Activated CD8-positive, alpha-beta T cell treated with anti-CD3 and anti-CD28 coated beads for 36 hours (primary cell): ENCODE data around the gene CBS. TPM values are rescaled to one million over a fixed set of nuclear protein-coding genes. Genes with fewer than 3 reads are reported as not detected.
"Not testable (repeated sequence)": the region's sequence is repeated elsewhere in the genome, so short reads cannot be mapped to it uniquely, and the experiment has no call there.

Experiments used
- ATAC-seq: fragments of 200-7000 bp; cut with Tn5 transposase; one replicate; pipeline ENCODE4 v1.10.0; 2021; ENCODE audit warnings: mild to moderate bottlenecking, moderate library complexity
- CTCF ChIA-PET: fragments of 350-600 bp; sonication (Branson Sonifier 250); formaldehyde crosslinking; loops from one replicate; lab custom pipeline; 2021; ENCODE audit warnings: antibody characterized with exemption; lab: Charles Lee
- POLR2A ChIA-PET: fragments of 350-600 bp; sonication (Branson Sonifier 250); formaldehyde crosslinking; loops from one replicate; lab custom pipeline; 2021; ENCODE audit warnings: antibody characterized with exemption; lab: Charles Lee
- DNase-seq: peaks from one replicate; pipeline ENCODE4 v3.0.0-alpha.2; 2020
- H3K27ac Mint-ChIP-seq: one replicate; pipeline ENCODE4 v1.8.0; 2021; ENCODE audit warnings: mild to moderate bottlenecking, mixed read lengths
- H3K27me3 Mint-ChIP-seq: one replicate; pipeline ENCODE4 v1.8.0; 2021; ENCODE audit warnings: mixed read lengths
- H3K36me3 Mint-ChIP-seq: one replicate; pipeline ENCODE4 v1.8.0; 2021; ENCODE audit warnings: low read depth, mixed read lengths
- H3K4me1 Mint-ChIP-seq: one replicate; pipeline ENCODE4 v1.8.0; 2021; ENCODE audit warnings: low read depth, mixed read lengths
- H3K4me3 Mint-ChIP-seq: one replicate; pipeline ENCODE4 v1.8.0; 2021; ENCODE audit warnings: mild to moderate bottlenecking, moderate library complexity, mixed read lengths
- H3K9me3 Mint-ChIP-seq: one replicate; pipeline ENCODE4 v1.8.0; 2021; ENCODE audit warnings: mixed read lengths
- intact Hi-C: fragments of 100-400 bp; cut with micrococcal nuclease; formaldehyde crosslinking; loops from one replicate; pipeline ENCODE4 v1.10.0; 2022
- total RNA-seq, 2 experiments: library from RNA; stranded (reverse); gene quantifications; one replicate each; pipeline ENCODE4 v1.2.3, GENCODE V29; 2021

CBS gene
- total RNA-seq, result 10 to 100 TPM; 91.3 to 91.9 TPM

DNA sequence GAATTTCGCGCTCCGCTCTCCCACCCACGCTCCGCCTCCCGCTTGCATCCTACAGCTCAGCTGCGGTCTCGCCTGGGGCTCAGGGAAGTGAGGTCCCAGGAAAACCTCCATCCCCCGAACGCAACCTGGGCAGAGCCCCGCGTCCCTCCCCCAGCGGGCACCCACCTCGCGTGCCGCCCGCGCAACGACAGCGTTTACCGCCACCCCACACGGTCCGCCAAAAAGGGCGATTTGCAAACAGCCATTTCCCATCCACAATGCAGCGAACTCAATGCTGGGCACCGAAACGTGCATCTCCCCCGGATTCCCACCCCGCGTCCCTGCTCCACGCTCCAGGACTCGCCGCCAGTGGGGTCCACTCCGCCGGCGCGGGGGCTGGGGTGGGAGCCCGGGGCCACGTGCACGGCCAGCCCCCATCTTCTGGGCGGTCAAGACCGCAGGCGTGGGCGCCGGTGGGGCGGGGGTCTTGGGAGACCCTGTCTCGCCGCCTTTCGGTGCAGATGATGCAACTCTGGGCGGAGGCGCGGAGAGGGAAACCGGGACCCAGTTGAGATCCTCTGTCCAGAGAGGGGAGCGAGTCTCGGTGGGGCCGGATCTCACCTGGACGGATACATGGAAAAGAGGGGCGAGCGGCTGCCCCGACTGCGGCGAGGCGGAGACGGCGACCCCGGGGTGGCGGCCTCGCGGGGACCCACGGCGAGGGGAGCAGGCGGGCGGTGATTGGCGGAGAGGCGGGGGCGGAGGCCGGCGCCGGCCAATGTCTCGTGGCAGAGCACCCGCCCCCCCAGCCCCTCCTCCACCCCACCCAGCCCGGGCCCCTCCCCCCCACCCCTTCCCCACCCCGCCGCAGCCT is at the start of gene CBS:
TSS of gene CBS (minus strand) at position 666 of the 853 bp plus-strand sequence. CDS start 3,642 bp downstream, outside the sequence.
- H3K27ac Mint-ChIP-seq, POLR2A ChIA-PET, H3K4me1 Mint-ChIP-seq, intact Hi-C loops, H3K9me3 Mint-ChIP-seq, DNase-seq, CTCF ChIA-PET, H3K4me3 Mint-ChIP-seq, H3K27me3 Mint-ChIP-seq, H3K36me3 Mint-ChIP-seq: not testable (repeated sequence)
- peak; percentile 64 for ATAC-seq

DNA sequence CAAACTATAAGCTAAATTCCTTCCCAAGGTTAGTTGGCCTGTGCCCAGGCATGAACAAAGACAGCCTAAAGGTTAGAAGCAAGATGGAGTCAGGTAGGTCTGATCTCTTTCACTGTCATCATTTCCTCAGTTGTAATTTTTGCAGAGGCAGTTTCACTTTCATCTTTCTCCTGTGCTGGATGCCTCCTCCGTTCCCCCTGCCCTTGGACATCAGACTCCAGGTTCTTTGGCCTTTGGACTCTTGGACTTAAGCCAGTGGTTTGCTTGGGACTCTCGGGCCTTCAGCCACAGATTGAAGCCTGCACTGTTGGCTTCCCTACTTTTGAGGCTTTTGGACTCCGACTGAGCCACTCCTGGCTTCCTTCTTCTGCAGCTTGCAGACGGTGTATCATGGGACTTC is 40.3 kb upstream of the CBS start:
- POLR2A ChIA-PET, ATAC-seq, CTCF ChIA-PET, H3K36me3 Mint-ChIP-seq, H3K9me3 Mint-ChIP-seq, intact Hi-C loops, H3K27me3 Mint-ChIP-seq, DNase-seq, H3K27ac Mint-ChIP-seq, H3K4me1 Mint-ChIP-seq, H3K4me3 Mint-ChIP-seq: not testable (repeated sequence)

DNA sequence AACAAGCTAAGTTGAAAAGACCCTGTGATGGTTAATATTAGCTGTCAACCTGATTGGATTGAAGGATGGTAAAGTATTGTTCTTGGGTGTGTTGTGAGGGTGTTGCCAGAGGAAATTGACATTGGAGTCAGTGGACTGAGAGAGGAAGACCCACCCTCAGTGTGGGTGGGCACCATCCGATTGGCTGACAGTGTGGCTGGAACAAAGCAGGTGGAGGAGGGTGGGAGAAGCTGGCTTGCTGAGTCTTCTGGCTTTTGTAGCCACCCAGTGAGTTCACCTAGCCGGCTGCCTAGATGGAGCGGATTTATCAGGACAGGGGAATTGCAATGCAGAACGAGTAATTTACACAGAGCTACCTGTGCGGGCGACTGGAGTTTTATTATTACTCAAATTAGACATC is 38.8 kb upstream of the CBS start:
- H3K36me3 Mint-ChIP-seq, H3K4me1 Mint-ChIP-seq, H3K9me3 Mint-ChIP-seq, POLR2A ChIA-PET, H3K4me3 Mint-ChIP-seq, ATAC-seq, CTCF ChIA-PET, H3K27me3 Mint-ChIP-seq, DNase-seq, intact Hi-C loops, H3K27ac Mint-ChIP-seq: not testable (repeated sequence)

DNA sequence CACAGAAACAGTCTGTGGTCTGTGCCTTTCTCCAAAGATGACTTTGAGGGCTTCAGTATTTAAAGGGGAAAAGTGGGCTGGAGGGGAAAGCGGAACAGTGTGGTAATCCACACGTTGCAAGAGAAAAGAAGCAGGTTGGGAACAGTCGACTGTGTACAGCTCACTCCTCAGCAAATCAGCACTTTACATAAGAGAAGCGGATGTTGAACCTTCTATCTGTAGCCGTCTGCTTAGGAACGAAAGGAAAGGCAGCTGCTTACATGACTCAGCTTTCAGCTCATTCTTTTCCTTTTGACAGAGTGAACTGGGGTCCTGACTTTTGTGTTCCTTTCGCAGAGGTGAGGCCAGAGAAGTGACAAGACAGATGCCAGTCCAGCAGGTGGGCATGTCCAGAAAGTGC is 33.4 kb upstream of the CBS start:
- H3K4me1 Mint-ChIP-seq, POLR2A ChIA-PET, H3K9me3 Mint-ChIP-seq, intact Hi-C loops, H3K36me3 Mint-ChIP-seq, H3K4me3 Mint-ChIP-seq, CTCF ChIA-PET, H3K27ac Mint-ChIP-seq, H3K27me3 Mint-ChIP-seq, DNase-seq: not testable (repeated sequence)
- peak; percentile 46 for ATAC-seq

DNA sequence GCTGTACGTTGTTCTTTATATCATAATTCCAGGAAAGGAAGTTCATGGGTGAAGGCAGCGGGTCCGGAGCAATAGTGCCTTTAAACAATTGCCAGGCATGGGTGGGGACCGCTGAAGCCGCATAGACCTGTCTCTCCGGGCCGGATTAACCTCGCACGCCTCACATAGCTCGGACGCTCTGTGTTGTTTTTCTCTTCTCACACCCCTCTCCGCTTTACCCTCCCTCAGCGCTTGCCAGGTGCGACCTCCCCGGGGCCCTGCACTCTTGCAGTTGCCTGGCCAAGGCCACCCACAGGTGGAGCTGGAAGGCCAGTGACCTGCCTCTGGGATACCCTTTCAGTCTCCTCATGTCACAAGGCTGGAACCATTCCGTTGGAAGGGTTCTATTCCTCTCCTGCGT is 32.5 kb upstream of the CBS start:
- H3K36me3 Mint-ChIP-seq, POLR2A ChIA-PET, DNase-seq, H3K27me3 Mint-ChIP-seq, ATAC-seq, CTCF ChIA-PET, intact Hi-C loops, H3K4me1 Mint-ChIP-seq, H3K27ac Mint-ChIP-seq, H3K9me3 Mint-ChIP-seq, H3K4me3 Mint-ChIP-seq: not testable (repeated sequence)

DNA sequence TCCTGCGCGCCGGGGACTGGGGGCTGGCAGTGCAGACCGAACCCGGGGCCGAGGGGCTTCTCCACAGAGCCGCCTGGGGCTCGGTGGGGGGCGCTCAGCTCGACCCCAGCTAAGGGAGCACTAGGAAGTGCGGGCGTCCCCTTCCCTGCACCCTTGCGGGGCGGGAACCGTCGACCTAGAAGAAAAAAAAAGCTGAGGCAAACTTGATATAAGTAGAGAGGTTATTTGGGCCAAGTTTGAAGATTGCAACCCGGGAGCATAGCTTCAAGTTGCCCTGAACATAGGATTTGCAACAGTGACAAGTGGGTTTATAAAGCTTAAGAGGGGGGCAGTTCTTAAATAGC is 32.1 kb upstream of the CBS start:
- H3K4me3 Mint-ChIP-seq, intact Hi-C loops, CTCF ChIA-PET, H3K27me3 Mint-ChIP-seq, POLR2A ChIA-PET, ATAC-seq, H3K4me1 Mint-ChIP-seq, H3K9me3 Mint-ChIP-seq, H3K27ac Mint-ChIP-seq, DNase-seq, H3K36me3 Mint-ChIP-seq: not testable (repeated sequence)

DNA sequence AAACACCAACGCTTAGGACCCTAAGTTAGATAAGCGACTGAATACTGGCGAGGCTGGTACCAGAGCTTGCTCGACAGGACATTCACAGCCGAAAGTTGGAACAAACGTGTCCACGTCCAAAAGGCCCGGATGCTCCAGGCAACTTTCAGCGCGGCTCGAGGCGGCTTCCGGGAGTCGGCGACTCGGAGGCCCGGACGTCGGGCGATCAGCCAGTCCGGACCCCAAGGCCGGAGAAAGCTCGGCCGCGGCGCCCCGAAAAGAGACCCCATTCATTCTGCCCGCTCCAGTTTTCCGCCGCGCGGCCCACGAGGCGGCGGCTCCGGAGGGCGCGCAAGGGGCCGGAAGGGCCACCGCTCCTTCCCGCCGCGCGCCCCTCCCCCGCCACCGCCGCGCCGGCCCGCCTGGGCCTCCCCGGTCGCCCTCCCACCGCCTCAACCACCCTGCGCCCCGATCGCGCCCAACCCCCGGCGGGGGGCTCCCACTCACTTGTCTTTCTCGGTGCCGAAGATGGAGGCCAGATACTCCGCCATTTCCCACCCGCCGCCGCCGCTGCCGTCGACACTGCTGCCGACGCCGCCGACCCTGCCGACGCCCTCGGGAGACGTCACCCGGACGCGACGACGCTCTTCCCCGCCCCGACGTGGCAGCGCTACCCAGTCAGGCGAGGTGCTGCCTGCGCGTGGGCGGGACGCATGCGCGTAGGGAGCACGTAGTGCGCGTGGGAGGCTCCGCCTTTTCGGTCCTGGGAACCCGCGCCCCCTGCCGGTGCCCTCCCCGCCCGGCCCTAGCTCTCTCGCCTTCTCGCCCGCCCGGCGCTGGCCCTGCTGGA is 31.5 kb upstream of the CBS start, which contains the start of gene U2AF1:
TSS of gene U2AF1 (minus strand) at position 606 of the 829 bp plus-strand sequence. CDS start at position 530, 76 bp downstream.
- H3K9me3 Mint-ChIP-seq, H3K27me3 Mint-ChIP-seq, H3K36me3 Mint-ChIP-seq, POLR2A ChIA-PET, intact Hi-C loops, H3K27ac Mint-ChIP-seq, CTCF ChIA-PET, H3K4me1 Mint-ChIP-seq: not testable (repeated sequence)
- ATAC-seq (peak; percentile 85), DNase-seq (peak; percentile 64)
- peak within 1 kb of the TSS; percentile 43 for H3K4me3 Mint-ChIP-seq

DNA sequence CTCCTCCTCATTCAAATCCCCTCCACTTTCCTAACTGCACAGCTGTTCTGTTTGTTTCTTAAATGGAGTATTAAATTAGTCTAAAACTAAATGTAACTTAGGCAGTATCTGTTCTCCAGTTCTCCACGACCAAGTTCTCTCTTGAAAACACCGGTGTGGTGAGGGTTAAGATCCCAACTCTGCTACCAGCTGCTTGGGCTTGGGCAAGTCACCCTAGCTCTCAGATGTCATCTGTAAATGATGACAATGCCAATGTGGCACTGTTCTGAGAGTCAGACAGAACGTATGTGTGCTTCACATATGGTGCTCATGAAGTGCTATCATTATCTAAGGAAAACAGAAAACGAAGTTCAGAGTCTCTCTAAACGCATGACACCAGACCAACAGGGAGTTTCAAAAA is 29.0 kb upstream of the CBS start:
- H3K27me3 Mint-ChIP-seq, H3K4me3 Mint-ChIP-seq, H3K27ac Mint-ChIP-seq, ATAC-seq, intact Hi-C loops, H3K4me1 Mint-ChIP-seq, CTCF ChIA-PET, H3K9me3 Mint-ChIP-seq, H3K36me3 Mint-ChIP-seq, DNase-seq, POLR2A ChIA-PET: not testable (repeated sequence)

DNA sequence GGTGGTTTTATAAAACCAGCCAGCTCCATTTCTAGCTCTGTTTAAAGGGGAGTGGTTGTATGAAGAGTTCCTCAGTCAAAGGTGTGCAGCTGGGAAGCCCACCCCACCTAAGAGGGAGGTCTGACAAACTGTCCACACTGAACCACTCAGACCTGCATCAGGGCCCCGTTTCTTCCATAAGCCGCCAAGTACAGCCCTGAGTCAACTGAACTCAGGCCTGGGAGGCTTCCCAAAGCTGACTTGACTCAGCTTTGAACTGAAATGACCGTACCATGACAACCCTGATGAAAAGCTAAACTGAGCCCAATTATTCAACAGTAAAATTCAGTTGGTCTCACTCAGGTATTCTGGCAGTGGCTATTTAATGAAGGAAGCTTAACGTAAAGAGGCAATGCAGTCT is 26.6 kb upstream of the CBS start:
- DNase-seq, H3K27ac Mint-ChIP-seq, H3K9me3 Mint-ChIP-seq, H3K27me3 Mint-ChIP-seq, intact Hi-C loops, H3K4me1 Mint-ChIP-seq, POLR2A ChIA-PET, H3K36me3 Mint-ChIP-seq, ATAC-seq, CTCF ChIA-PET, H3K4me3 Mint-ChIP-seq: not testable (repeated sequence)

DNA sequence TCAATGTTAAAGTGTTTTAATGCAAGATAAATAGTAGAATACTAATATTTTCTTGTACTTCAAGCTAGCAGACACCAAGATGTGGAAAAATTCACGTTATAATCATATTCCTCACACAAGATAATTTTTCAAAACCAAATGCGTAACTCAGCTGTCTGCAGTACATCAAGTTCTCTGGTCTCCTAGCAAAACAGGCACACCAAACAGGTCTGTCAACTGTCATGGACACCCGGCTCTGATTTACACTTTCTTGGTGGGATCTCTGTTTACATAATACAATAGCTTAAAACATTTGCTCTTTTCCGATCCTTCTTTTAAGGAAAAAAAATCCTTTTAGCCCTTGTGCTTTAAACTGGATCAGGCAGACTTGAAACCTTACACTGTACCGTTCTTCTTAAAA is 26.0 kb upstream of the CBS start:
- H3K36me3 Mint-ChIP-seq, ATAC-seq, POLR2A ChIA-PET: not testable (repeated sequence)

DNA sequence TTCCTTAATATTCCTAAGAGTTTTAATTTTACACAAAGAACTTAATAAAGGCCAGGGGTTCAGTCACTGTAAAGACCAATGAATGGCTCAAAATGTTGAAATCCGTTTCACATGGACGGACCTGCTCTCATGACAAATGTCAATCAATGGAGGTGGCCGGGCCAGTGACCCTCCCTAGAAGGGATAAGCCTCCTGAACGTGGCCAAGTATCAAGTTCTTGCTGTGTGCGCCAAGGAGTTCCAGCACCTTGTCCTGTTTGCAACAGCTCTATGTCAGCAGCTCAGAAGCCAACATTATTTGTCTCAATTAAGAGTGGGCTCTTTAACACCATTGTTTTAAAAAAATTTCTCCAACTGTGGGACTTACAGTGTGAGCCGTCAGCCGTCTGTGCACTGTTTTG is 25.4 kb upstream of the CBS start:
- POLR2A ChIA-PET, H3K27ac Mint-ChIP-seq, DNase-seq, H3K27me3 Mint-ChIP-seq, H3K36me3 Mint-ChIP-seq, CTCF ChIA-PET, ATAC-seq, H3K4me3 Mint-ChIP-seq, H3K9me3 Mint-ChIP-seq, intact Hi-C loops, H3K4me1 Mint-ChIP-seq: not testable (repeated sequence)

More for the DNA sequence above, 26.0 kb upstream of the CBS start:
- H3K9me3 Mint-ChIP-seq, H3K27ac Mint-ChIP-seq, intact Hi-C loops, H3K27me3 Mint-ChIP-seq, DNase-seq, H3K4me3 Mint-ChIP-seq, H3K4me1 Mint-ChIP-seq, CTCF ChIA-PET: not testable (repeated sequence)
